Measurements from ENCODE around the gene JMJD1C.

DNA sequence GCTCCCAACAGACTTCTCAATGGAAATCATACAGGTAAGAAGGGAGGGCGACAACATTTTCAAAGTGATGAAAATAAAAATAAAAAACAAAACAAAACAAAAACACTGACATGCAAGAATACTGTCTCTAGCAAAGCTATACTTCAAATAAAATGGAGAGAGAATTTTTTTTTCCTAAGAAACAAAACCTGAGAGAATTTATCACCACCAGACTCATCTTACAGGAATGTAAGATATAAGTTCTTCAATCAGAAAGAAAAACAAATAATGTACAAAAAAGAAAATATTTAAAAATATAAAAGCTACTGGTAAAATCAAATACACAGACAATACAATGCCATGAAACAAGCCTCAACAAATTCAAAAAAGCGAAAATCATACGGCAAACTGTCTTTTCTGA, 219.4 kb downstream of the JMJD1C start:
- no peak for TF ChIP-seq CTCF (IDR thresholded peaks at IDR 0.05)
- TF ChIP-seq KDM5A (IDR thresholded peaks at IDR 0.05): no peak
- TF ChIP-seq MAFK (IDR thresholded peaks at IDR 0.05; ENCODE audit: partially characterized antibody): no peak
- no peak for TF ChIP-seq CEBPB (IDR thresholded peaks at IDR 0.05)
- TF ChIP-seq POLR2A (IDR thresholded peaks at IDR 0.05; ENCODE audit: low read length): no peak
- TF ChIP-seq RCOR1 (IDR thresholded peaks at IDR 0.05; ENCODE audit: low read depth, low read length): no peak
- TF ChIP-seq EP300 (IDR thresholded peaks at IDR 0.05): no peak
- TF ChIP-seq SREBF2 (IDR thresholded peaks at IDR 0.05): no peak
- TF ChIP-seq, protein P1, sequence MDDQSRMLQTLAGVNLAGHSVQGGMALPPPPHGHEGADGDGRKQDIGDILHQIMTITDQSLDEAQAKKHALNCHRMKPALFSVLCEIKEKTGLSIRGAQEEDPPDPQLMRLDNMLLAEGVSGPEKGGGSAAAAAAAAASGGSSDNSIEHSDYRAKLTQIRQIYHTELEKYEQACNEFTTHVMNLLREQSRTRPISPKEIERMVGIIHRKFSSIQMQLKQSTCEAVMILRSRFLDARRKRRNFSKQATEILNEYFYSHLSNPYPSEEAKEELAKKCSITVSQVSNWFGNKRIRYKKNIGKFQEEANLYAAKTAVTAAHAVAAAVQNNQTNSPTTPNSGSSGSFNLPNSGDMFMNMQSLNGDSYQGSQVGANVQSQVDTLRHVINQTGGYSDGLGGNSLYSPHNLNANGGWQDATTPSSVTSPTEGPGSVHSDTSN (IDR thresholded peaks at IDR 0.05): no peak
- TF ChIP-seq JUN (IDR thresholded peaks at IDR 0.05): no peak
- no peak for TF ChIP-seq ZSCAN20 (CRISPR knock-in tag; IDR thresholded peaks at IDR 0.05)
